H1 (cell line): Measurements from ENCODE around the gene TRIM14. TPM values are rescaled to one million over a fixed set of nuclear protein-coding genes. Genes with fewer than 3 reads are reported as not detected.

Experiments
- CTCF ChIA-PET: fragments of 300-600 bp; sonication (Branson Sonifier 250); formaldehyde crosslinking; loops from one replicate; lab custom pipeline; 2021; ENCODE audit not compliant: partially characterized antibody; lab: Charles Lee
- POLR2A ChIA-PET: fragments of 300-600 bp; sonication (Branson Sonifier 250); formaldehyde crosslinking; loops from one replicate; lab custom pipeline; 2021; ENCODE audit warnings: inconsistent platforms; ENCODE audit not compliant: partially characterized antibody; lab: Charles Lee
- DNase-seq, 2 experiments: peaks; one replicate each; pipeline versions ENCODE4 v3.0.0 to v3.0.0-alpha.2; 2010 to 2022; ENCODE audit warnings: low spot score in 2 of 2, low read depth in 1 of 2, mixed read lengths in 1 of 2
- FAIRE-seq: peaks from 2 replicates; lab custom pipeline; 2011; peaks lifted over from hg19 to GRCh38; lab: Jason Lieb, UNC
- H2AFZ ChIP-seq: 2 replicates; pipeline ENCODE4 v1.8.1; 2012; ENCODE audit warnings: low read length, inconsistent platforms
- H2AK5ac ChIP-seq: 2 replicates; pipeline ENCODE4 v1.6.1; 2013; ENCODE audit warnings: low read depth, low read length
- H2BK120ac ChIP-seq: replicated peaks from 2 replicates; pipeline ENCODE3; 2013; ENCODE audit warnings: low read depth, low read length, inconsistent platforms
- H2BK12ac ChIP-seq: 2 replicates; pipeline ENCODE4 v1.6.1; 2013; ENCODE audit warnings: low read depth, low read length
- H2BK15ac ChIP-seq: 2 replicates; pipeline ENCODE4 v1.6.1; 2013; ENCODE audit warnings: low read length
- H2BK20ac ChIP-seq: 2 replicates; pipeline ENCODE4 v1.6.1; 2013; ENCODE audit warnings: low read length
- H2BK5ac ChIP-seq: 2 replicates; pipeline ENCODE4 v1.6.1; 2013; ENCODE audit warnings: low read depth, low read length
- H3K14ac ChIP-seq: 2 replicates; pipeline ENCODE4 v1.6.1; 2013; ENCODE audit warnings: inconsistent platforms; ENCODE audit not compliant: insufficient read length
- H3K18ac ChIP-seq: 2 replicates; pipeline ENCODE4 v1.6.1; 2013; ENCODE audit warnings: low read length; ENCODE audit errors: extremely low read depth
- H3K23ac ChIP-seq: 2 replicates; pipeline ENCODE4 v1.6.1; 2013; ENCODE audit warnings: inconsistent platforms; ENCODE audit not compliant: insufficient read length
- H3K23me2 ChIP-seq: 2 replicates; pipeline ENCODE4 v1.6.1; 2013; ENCODE audit warnings: low read depth, low read length
- H3K27ac ChIP-seq: 2 replicates; pipeline ENCODE4 v1.6.1; 2011; ENCODE audit warnings: low read depth, low read length, inconsistent platforms
- H3K27me3 ChIP-seq, 4 experiments: replicated peaks in 1 of 4; 1 replicate in 1 of 4; 2 replicates in 3 of 4; pipeline versions ENCODE4 v1.6.1 to v1.8.1; 2011 to 2013; ENCODE audit warnings: low read length in 3 of 4, mild to moderate bottlenecking in 3 of 4, inconsistent platforms in 2 of 4, mixed read lengths in 2 of 4, moderate library complexity in 1 of 4; ENCODE audit not compliant: control insufficient read depth in 3 of 4, insufficient read depth in 3 of 4; ENCODE audit errors: extremely low read depth in 1 of 4
- H3K36me3 ChIP-seq, 4 experiments: 2 replicates each; pipeline versions ENCODE4 v1.6.1 to v1.8.1; 2011 to 2013; ENCODE audit warnings: mild to moderate bottlenecking in 4 of 4, low read length in 3 of 4, moderate library complexity in 2 of 4, control low read depth in 1 of 4, inconsistent platforms in 1 of 4; ENCODE audit not compliant: insufficient read depth in 4 of 4, control insufficient read depth in 2 of 4
- H3K4ac ChIP-seq: replicated peaks from 2 replicates; pipeline ENCODE3; 2013; ENCODE audit warnings: low read length, low read depth, mixed read lengths, inconsistent platforms; ENCODE audit not compliant: insufficient read length
- H3K4me1 ChIP-seq, 4 experiments: replicated peaks in 1 of 4; 1 replicate in 1 of 4; 2 replicates in 3 of 4; pipeline versions ENCODE4 v1.6.1 to v1.8.1; 2011 to 2013; ENCODE audit warnings: low read length in 3 of 4, inconsistent platforms in 2 of 4, mixed read lengths in 1 of 4; ENCODE audit not compliant: insufficient read depth in 4 of 4, control insufficient read depth in 3 of 4
- H3K4me2 ChIP-seq, 2 experiments: 2 replicates each; pipeline versions ENCODE4 v1.6.1 to v1.8.1; 2011 to 2013; ENCODE audit warnings: low read depth in 2 of 2, low read length in 2 of 2, control low read depth in 1 of 2, inconsistent platforms in 1 of 2, mild to moderate bottlenecking in 1 of 2; ENCODE audit not compliant: insufficient read depth in 1 of 2
- H3K4me3 ChIP-seq, 4 experiments: fragments of 200-600, 300-600 bp in 1 of 4; sonication (generic), shearing (Covaris generic), sonication (Bioruptor Twin) in 1 of 4; 2 replicates each; pipeline versions ENCODE4 v1.5.1 to v1.8.1; 2011 to 2016; ENCODE audit warnings: low read length in 4 of 4, low read depth in 3 of 4, control low read depth in 2 of 4, inconsistent platforms in 2 of 4, mild to moderate bottlenecking in 2 of 4, mixed read lengths in 1 of 4, moderate library complexity in 1 of 4; ENCODE audit not compliant: insufficient read depth in 2 of 4; ENCODE audit errors: extremely low read depth in 1 of 4
- H3K56ac ChIP-seq: replicated peaks from 2 replicates; pipeline ENCODE3; 2013; ENCODE audit warnings: low read depth, mild to moderate bottlenecking, mixed read lengths, low read length, inconsistent platforms; ENCODE audit not compliant: insufficient read length
- H3K79me1 ChIP-seq: 2 replicates; pipeline ENCODE4 v1.6.1; 2013; ENCODE audit warnings: low read depth, low read length, control low read depth
- H3K79me2 ChIP-seq, 2 experiments: 2 replicates each; pipeline versions ENCODE4 v1.6.1 to v1.8.1; 2012 to 2013; ENCODE audit warnings: low read length in 2 of 2, mild to moderate bottlenecking in 2 of 2, inconsistent platforms in 1 of 2; ENCODE audit not compliant: insufficient read depth in 2 of 2, control insufficient read depth in 1 of 2
- H3K9ac ChIP-seq, 4 experiments: replicated peaks in 1 of 4; 1 replicate in 1 of 4; 2 replicates in 3 of 4; pipeline versions ENCODE4 v1.6.1 to v1.8.1; 2011 to 2013; ENCODE audit warnings: low read depth in 3 of 4, low read length in 3 of 4, control low read depth in 2 of 4, mild to moderate bottlenecking in 2 of 4, moderate library complexity in 2 of 4, inconsistent platforms in 1 of 4; ENCODE audit errors: extremely low read depth in 1 of 4
- H3K9me3 ChIP-seq, 2 experiments: 2 replicates each; pipeline versions ENCODE4 v1.6.1 to v1.8.1; 2012 to 2013; ENCODE audit warnings: mild to moderate bottlenecking in 2 of 2, moderate library complexity in 2 of 2, control low read depth in 1 of 2, inconsistent platforms in 1 of 2, low read depth in 1 of 2, low read length in 1 of 2, mixed read lengths in 1 of 2; ENCODE audit not compliant: insufficient read depth in 2 of 2
- H4K20me1 ChIP-seq, 2 experiments: replicated peaks in 1 of 2; 2 replicates each; pipeline versions ENCODE3 to v1.8.1; 2011 to 2013; ENCODE audit warnings: inconsistent platforms in 2 of 2, low read length in 2 of 2, mild to moderate bottlenecking in 1 of 2; ENCODE audit not compliant: insufficient read depth in 2 of 2, control insufficient read depth in 1 of 2
- H4K5ac ChIP-seq: 2 replicates; pipeline ENCODE4 v1.6.1; 2013; ENCODE audit warnings: low read length, low read depth, mixed read lengths, inconsistent platforms; ENCODE audit not compliant: insufficient read length
- H4K8ac ChIP-seq: 2 replicates; pipeline ENCODE4 v1.8.0; 2013; ENCODE audit warnings: mild to moderate bottlenecking, moderate library complexity, low read length, inconsistent platforms; ENCODE audit not compliant: insufficient read depth; ENCODE audit errors: extremely low read depth
- H4K91ac ChIP-seq: replicated peaks from 2 replicates; pipeline ENCODE3; 2013; ENCODE audit warnings: low read length, mixed read lengths, inconsistent platforms; ENCODE audit not compliant: insufficient read length
- ATF2 ChIP-seq: IDR thresholded peaks from 2 replicates; pipeline ENCODE4 v1.6.1; 2012; ENCODE audit warnings: low read length, inconsistent platforms
- BACH1 ChIP-seq: IDR thresholded peaks from 2 replicates; pipeline ENCODE4 v1.6.1; 2012; ENCODE audit warnings: low read length, improper control_type of control experiment
- CEBPB ChIP-seq: IDR thresholded peaks from 2 replicates; pipeline ENCODE4 v1.6.1; 2012; ENCODE audit warnings: low read depth, low read length
- JUND ChIP-seq: IDR thresholded peaks from 2 replicates; pipeline ENCODE4 v1.6.1; 2011; ENCODE audit warnings: mild to moderate bottlenecking, improper control_type of control experiment, low read length
- NANOG ChIP-seq: IDR thresholded peaks from 2 replicates; pipeline ENCODE4 v1.6.1; 2011; ENCODE audit warnings: low read length, low read depth, mild to moderate bottlenecking, inconsistent platforms; ENCODE audit not compliant: insufficient read depth, poor library complexity, severe bottlenecking
- PHF8 ChIP-seq: fragments of 200-600 bp; sonication (generic); conservative IDR thresholded peaks from 2 replicates; pipeline ENCODE4 v1.7.1; 2012; ENCODE audit warnings: low read depth, mild to moderate bottlenecking, inconsistent platforms, low read length, moderate library complexity
- POLR2AphosphoS5 ChIP-seq: IDR thresholded peaks from 2 replicates; pipeline ENCODE4 v1.6.1; 2011; ENCODE audit warnings: low read depth, low read length
- SIRT6 ChIP-seq: IDR thresholded peaks from one replicate; pipeline ENCODE4 v1.7.1; 2012; ENCODE audit warnings: low read length, inconsistent platforms
- TEAD4 ChIP-seq: IDR thresholded peaks from 2 replicates; pipeline ENCODE4 v1.6.1; 2012; ENCODE audit warnings: low read depth, low read length, inconsistent platforms, mixed read lengths
- USF2 ChIP-seq: IDR thresholded peaks from 2 replicates; pipeline ENCODE4 v1.6.1; 2011; ENCODE audit warnings: low read length, improper control_type of control experiment
- WGBS, 2 experiments: shearing (Covaris generic) in 1 of 2; methylation state at CpG; one replicate each; pipeline versions ENCODE4 v1.1.6 to v1.1.7; 2013 to 2015; ENCODE audit warnings: low lambda C conversion rate in 2 of 2, mixed read lengths in 2 of 2, inconsistent platforms in 1 of 2, low coverage in 1 of 2, missing lambda C conversion rate in 1 of 2; ENCODE audit not compliant: insufficient replicate concordance in 2 of 2, insufficient coverage in 1 of 2, insufficient read length in 1 of 2; ENCODE audit errors: extremely low coverage in 1 of 2, missing lambda C conversion rate in 1 of 2; 5-methylcytosine and 5-hydroxymethylcytosine counted together
- polyA plus RNA-seq, 7 experiments: library from polyadenylated mRNA; depleted of rRNA in 3 of 7; stranded (reverse) in 5 of 7; unstranded in 2 of 7; fragments of >200 nt in 5 of 7; fragments of 200-250 nt in 2 of 7; gene quantifications; 1 replicate in 5 of 7; 2 replicates in 1 of 7; 4 replicates in 1 of 7; pipeline versions ENCODE4 v1.2.1 to v1.2.3, GENCODE V29; 2011 to 2013; ENCODE audit warnings: missing spikeins in 2 of 7, mixed read lengths in 2 of 7
- total RNA-seq: library from RNA; stranded (reverse); fragmentation: NEBNext Ultra II Directional; extraction: Animal tissue kit (Norgen Biotek cat#: 25700); gene quantifications from 2 replicates; pipeline ENCODE4 v1.2.1, GENCODE V29; 2021

Gene TRIM14
- total and polyA plus RNA-seq, 2 of the 8 experiments (the other 6 are each of a cell fraction or from before 2014, with no cell fraction given), result 9.2 to 19.4 TPM

- Histone ChIP-seq H3K56ac (no peak overlapping the region), H4K20me1 (peaks cover 0 to 2% of the 10 kb centered on the region in 2 experiments), H3K4me1 (peaks cover 2 to 8% (median 5%) of the 10 kb centered on the region in 4 experiments; a peak in 6 of 7 replicates), H3K4me3 (no peak overlapping the region), H3K27ac (no peak overlapping the region), H3K9ac (no peak overlapping the region), H2BK20ac (no peak overlapping the region), H2BK12ac (no peak overlapping the region), H3K4me2 (no peak overlapping the region), H3K79me2 (no peaks in the 10 kb centered on the region), H3K18ac (no peak overlapping the region; the same call in 1 of the 2 replicates), H3K9me3 (no peaks in the 10 kb centered on the region), H4K91ac (no peak overlapping the region), H2AFZ (no peak overlapping the region), H3K36me3 (peaks cover 0 to 3% (median 0%) of the 10 kb centered on the region in 4 experiments; a peak in 2 of 8 replicates), H4K8ac (no peak overlapping the region), H3K4ac (no peak overlapping the region), H2AK5ac (no peak overlapping the region), H3K79me1 (no peaks in the 10 kb centered on the region), H3K23ac (no peak overlapping the region), H2BK5ac (no peak overlapping the region), H4K5ac (no peak overlapping the region), H2BK15ac (0 out of 2 replicates have a peak overlapping the region, but pooled peaks have one; percentile 46), H3K23me2 (0 out of 2 replicates have a peak, but pooled peaks cover 3% of the 10 kb centered on the region), H3K27me3 (no peaks in the 10 kb centered on the region), H2BK120ac (no peak overlapping the region), H3K14ac (no peak overlapping the region)
- DNase-seq, result no peak
- ChIA-PET POLR2A (interaction anchor here (1.1 kb wide), 2 partner anchors 13 to 14 kb away, joined by 3 read pairs; no protein-coding TSS in a partner anchor), CTCF (interaction anchor here (1.4 to 1.9 kb wide), 2 partner anchors 9 to 47 kb away, joined by 5 to 6 read pairs; no protein-coding TSS in a partner anchor)
- WGBS, 2 experiments, result 87% methylated on average over 5 of the region's 5 CpGs; no CpG with 5 or more reads in 1 of the 2 experiments
- TF ChIP-seq TEAD4 (no peak), CEBPB (no peak), NANOG (no peak), PHF8 (no peak), BACH1 (no peak), SIRT6 (no peak), POLR2AphosphoS5 (no peak), USF2 (no peak), ATF2 (no peak), JUND (no peak)
- no peak for FAIRE-seq
Measured at GRCh38 chr9:98096091-98096490, 22.9 kb downstream of the TRIM14 start.
